Urothelium cell line (cell line): Measurements from ENCODE around the gene STX7.

Experiments
- DNase-seq: peaks from one replicate; pipeline ENCODE4 v3.0.0; 2011; ENCODE audit warnings: low spot score, mixed read lengths
- FAIRE-seq: peaks from 2 replicates; lab custom pipeline; 2011; peaks lifted over from hg19 to GRCh38; lab: Jason Lieb, UNC

Gene STX7

DNA sequence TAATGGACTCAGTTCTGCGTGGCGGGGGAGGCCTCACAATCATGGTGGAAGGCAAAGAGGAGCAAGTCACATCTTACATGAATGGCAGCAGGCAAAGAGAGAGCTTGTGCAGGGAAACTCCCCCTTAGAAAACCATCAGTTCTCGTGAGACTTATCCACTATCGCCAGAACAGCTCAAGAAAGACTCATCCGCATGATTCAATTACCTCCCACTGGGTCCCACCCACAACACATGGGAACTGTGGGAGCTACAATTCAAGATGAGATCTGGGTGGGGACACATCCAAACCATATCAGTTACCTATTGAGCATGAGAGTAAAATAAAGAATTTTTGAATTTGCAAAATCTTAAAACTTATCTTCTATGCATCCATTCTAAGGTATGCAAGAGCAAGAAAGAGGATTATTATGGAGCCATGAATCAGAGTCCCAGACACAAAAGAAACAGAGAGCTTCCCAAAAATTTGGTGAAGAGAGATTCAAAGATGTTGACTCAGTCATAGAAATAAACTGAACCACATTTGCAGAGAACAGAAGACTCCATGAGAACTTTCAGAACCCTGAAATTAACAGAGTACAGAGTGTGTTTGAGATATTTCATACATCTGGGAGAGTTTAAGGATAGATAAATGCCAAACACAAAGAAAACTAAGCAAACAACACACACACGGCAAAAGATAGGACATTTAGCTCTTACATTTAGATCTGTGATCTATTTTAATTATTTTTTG is 94.5 kb downstream of the STX7 start:
- FAIRE-seq (no peak), DNase-seq (no peak)

DNA sequence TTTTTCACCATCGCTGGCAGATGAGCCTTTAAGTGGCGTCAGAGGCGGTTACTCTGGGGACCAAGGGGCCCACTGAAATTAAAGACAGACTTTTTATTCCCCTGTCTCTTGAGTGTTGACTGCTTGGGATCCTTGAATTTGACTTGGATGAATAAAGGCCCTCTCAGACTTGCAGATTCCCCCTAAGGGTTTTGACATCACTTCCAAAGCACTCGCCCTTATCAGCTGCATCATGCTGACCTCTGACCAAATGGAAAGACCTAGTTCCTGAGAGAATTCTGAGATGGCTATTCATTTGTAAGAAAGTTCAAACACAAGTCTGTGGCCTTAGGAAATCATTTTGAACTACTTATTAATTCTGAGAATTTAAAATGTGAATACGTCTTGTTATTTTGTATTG is 98.2 kb downstream of the STX7 start:
- no peak for DNase-seq
- FAIRE-seq: no peak

DNA sequence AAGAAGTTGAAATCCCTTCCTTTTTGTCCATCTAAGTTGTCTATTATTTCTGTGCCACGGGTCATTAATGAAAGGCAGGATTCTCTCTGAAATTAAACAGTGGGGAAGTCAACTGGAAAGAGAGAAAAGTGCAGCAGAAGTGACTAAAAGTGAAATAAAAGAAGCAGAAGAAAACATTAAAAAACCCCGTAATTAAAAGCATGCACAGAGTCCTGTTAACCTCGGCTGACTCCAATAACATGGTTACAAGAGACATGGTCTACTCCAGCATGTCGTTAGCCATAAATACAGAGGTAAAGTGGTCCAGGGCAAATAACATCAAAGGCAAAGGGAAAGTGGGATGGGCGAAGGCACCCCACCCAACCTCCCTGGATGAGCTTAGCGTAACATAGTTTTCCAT is 98.6 kb downstream of the STX7 start:
- no peak for FAIRE-seq
- DNase-seq: no peak

DNA sequence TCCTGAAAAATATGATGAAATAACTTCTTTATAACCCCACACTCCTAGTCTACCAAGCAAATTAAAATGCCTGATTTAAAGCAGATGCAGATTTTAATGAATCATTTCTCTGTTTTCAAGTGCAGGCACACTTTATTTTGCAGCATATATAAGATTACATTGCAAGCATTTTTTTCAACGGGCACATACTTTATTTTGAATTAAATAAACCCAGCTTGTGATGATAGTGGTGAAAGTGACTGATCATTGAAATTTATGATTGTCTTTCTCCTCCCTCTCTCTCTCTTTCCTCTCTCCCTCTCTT is 99.5 kb downstream of the STX7 start:
- FAIRE-seq (no peak), DNase-seq (no peak)

DNA sequence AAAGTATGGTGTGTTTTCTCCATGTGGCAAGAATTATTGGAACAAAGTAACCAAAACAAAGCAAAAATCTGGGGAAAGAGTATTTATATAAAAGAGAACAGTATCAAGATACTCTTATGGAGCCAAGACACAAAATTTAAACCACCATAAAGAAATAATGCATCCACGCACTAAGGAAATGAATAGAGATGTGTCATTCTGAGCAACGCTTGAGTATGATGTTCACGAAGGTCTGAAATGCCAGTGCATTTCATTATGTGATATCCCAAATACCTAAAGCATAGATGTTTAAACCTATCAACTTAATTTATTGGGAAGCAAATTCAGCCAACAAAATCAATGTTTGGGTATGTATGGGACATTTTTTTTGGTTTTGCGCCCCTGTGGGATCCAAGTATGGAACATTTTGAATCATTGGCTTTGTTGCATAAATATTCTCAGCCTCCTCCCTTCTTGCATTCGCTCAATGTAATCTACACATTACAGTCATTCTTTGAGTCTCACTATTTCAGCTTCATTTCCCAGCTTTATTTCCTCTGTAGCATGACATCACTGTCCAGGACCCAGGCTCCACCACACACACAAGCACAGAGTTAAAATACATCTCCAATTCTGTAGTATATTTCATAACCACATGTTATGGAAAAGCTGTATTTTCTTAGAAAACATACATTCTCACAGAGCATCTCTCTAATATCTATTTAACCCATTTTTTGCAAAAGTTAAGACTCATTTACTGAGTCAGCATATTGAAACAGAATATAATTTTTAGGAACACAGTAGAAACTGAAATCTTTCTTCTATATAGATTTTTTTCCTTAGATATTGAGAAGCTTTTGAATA is 100.0 kb downstream of the STX7 start:
- FAIRE-seq (no peak), DNase-seq (no peak)

DNA sequence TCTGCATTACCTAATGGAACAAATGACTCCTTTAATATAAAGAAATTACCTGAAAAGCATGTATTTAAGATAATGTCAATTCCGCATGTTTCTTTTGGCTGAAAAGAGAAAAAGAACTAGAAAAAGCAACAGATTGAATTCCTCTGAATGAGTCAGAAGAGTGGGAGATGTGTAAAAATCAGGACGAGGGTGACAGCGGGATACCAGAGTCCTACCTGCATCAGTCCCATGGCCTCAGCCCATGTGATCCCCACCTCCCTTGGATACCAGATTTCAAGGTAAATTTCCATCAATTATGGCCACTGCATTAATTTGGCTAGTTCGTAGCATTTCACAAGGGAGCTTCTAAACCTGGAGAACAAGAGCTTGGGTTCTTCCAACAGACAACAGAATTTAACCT is 101.6 kb downstream of the STX7 start:
- DNase-seq (no peak), FAIRE-seq (no peak)

DNA sequence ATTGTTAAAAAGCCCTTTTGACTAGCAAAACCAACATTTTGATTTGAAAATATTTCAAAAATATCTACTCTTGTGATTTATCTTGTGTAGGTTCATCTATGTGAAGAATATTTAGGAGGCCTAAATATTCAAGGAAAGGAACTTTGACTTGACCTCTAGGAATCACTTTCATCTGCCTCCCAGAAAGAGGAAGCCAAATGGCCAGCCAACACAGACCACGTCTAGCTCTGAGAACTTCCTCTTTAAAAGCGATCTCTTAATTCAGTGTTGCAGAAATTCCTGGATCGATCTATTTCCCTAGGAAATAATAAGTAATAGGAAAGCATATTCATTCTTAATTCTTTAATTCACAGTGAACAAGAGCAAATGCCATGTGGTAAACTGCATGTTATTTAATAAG is 102.1 kb downstream of the STX7 start:
- FAIRE-seq (no peak), DNase-seq (no peak)

DNA sequence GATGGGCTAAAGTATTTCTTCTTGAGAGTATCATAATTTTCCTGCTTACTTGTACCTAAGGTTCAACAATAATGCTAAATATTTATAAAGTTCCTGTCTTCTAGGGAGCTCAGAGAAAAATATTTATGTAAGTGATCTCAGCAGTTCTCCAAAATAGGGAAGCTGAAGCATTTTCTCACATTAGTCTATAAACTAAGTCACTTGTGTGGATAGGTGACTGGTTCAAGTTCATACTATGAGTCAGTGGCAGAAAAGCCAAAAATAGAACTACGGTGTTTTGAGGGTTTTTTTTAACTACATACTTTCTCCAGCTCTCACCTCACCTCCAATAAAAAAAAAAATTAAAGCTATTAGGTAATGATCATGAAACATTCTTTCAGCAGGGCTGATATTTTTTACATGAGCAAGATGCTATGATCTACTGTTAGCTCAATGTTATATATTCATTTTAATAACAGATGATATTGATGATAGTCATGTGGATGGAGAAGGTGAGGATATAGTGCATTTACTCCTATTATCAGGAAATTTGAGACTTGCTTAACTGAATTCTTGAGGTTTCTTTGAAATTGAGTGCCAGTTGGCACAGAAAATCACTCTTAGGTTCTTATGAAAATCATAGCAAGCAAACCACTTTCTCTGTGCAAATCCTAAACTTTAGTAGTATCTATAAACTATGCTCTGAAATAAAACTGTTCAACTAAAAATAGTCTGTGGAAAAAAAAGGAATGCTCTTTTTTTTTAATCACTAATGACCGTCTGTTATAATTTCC is 107.6 kb downstream of the STX7 start:
- FAIRE-seq: no peak
- DNase-seq: peak; percentile 23

DNA sequence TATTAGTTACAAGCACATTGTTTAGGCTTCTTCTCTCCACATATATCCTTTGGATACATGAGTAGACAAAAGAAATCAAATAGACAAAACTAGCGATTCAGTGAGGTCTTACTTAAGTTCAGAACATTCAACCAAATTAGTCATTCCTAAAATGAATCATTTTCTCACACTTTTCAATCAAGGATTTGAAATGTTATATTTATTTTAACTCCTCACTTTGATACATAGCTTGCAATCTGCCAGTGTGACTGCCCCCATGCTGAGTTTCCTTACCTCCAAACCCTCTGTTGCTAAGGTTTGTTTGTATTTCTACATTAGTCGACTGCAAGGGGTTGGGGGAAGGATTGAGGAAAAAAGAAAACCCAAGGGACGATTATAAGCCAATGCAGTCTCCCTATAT is 108.2 kb downstream of the STX7 start:
- FAIRE-seq (no peak), DNase-seq (no peak)

DNA sequence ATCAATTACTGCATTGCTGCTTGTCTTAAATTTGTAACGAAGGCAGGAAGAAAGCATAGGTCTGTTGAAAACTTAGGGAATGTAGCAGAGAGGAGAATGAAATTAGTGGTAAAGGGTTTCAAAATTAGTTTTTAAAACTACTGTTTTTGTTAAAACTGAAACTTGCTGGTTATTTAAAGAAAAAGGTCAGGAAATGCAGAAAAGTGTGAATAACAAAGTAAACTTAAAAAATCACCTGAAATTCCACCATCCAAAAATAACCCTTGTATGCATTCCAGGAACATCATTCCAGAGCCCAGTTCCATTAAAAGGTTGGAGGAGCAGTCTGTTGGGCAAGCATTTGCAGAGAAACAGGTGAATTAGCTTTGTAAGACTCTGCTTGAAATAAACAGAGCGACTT is 108.6 kb downstream of the STX7 start:
- FAIRE-seq (no peak), DNase-seq (no peak)

DNA sequence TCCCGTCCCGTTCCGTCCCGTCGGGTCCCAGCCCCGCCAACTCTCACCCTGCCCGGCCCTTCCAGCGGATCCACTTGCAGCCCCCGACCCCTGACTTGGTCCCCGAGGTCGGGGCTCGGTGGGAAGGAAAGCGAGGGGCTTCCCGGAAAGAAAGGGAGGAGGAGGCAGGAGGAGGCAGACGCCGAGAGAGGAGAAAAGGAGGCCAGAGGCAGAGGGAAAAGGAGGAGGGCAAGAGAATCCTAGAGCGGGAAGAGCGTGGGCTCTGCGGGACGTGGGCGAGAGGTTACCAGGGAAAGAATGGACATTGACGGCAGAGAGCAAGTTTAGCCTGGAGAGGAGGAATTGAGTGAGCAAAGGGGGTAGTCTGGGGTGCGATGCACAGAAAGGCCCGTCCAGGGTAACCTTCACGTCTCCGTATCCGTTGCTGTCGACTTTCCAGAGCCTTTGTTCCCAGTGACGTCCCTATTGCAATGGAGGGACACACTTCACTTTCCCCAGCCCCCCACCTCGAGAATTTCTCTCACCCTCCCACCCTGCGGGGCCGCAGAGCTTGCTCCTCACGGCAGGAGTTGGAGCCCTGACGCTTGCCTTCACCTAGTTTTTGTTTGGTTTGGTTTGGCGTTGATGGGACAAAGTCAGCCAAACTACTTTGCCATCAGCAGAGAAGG is 111.2 kb downstream of the STX7 start:
- FAIRE-seq (no peak), DNase-seq (peak; percentile 21)

DNA sequence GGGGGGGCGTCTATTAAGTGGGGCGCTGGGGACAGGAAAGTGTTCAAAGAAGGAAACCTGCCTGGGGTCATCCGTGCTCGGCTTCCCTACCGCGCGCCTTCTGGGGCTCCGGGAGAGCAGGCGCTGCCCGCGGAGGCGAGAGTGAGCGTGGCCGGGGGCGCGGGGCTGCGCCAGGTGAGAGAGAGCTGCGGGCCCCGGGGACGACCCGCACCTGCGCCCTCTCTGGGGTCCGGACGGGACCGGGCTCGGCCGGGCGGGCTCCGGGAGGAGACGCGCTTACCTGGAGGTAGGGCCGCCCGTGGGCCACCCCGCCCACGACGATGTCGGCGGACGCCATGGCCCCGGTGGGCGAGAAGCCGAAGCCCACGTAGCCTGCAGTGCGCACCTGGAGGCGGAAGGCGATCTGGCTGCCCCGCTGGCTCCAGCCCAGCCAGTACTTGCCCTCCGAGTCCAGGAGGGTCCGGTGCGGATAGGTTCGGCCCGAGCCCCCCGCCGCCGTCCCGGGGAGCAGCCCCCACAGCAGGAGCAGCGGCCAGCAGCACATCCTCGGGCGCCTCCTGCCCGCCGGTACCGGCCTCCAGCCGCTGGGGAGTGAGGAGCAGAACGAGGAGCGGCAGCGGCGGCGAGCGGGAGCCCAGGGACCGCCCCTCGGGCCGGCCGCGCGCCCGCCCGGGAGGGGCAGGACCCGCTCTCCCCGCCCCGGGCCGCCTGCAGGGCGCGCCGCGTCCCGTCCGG is 111.9 kb downstream of the STX7 start, which contains the start of gene MOXD1:
Gene MOXD1, minus strand, starts transcription at position 593 of the 735 bp plus-strand sequence. Its CDS starts 49 bp downstream, at position 544.
- FAIRE-seq (no peak), DNase-seq (peak; percentile 88)

DNA sequence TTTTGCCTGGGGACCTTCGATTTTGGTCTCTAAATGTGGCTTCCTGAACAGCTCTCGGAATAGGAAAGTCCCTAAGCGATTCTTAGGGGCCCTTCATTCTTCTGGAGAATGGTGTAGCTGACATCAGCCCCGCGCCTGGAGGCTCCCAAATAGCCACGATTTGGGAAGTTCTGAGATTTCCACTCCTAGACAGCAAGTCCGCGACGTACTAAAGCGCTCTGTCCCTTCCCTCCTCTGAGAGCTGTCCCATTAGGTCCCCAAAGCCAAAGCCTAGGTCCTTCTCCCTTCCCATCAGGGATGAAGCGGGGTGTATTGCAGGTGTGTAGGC is 112.4 kb downstream of the STX7 start:
- no peak for DNase-seq
- FAIRE-seq: no peak

DNA sequence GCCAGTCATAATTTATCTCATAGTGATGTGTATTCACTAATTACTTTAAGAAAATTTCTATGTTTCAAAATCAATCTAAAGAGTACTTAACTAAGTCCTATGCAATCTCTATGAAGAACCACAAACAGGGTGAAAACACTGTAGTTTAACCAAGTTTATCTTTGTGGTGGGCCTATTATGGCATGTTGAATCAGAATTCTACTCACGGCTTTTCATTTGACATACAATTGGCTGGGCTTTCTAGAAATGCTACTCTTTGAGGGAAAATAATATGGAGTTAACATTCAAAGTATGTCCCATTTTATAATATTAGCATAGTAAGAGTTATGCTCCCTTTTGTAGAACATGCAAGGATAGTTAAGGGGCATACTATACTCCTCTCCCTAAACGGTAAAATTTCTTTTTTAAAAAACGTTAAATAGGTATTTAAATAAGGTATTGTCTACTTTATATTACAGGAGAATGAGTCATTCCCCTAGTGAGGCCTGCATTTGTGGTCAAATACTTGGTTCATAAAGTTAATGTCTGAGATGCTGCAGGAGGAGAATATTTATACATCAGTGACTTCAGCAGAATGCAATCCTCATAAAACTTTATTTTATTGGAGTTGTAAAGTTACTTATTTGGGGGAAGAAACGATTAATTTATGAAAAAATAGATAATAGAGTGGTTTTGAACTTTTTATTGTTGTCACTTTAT is 113.4 kb downstream of the STX7 start:
- no peak for DNase-seq

More for the DNA sequence above, 113.4 kb downstream of the STX7 start:
- FAIRE-seq: no peak
